Non-pigmented ciliary epithelial cell (primary cell): ENCODE results near the gene SIK2.

ENCODE experiments used
- DNase-seq: peaks from one replicate; pipeline ENCODE4 v3.0.0-alpha.2; 2010; ENCODE audit warnings: low read depth

The SIK2 gene

GRCh38 chr11:111659201-111660115, 57.2 kb downstream of the SIK2 start:
- DNase-seq: no peak

GRCh38 chr11:111660822-111661221, 58.6 kb downstream of the SIK2 start:
- no peak for DNase-seq

GRCh38 chr11:111663820-111664219, 61.6 kb downstream of the SIK2 start:
- no peak for DNase-seq

- DNase-seq: no peak
Observed at GRCh38 chr11:111665777-111666176, 63.5 kb downstream of the SIK2 start.

GRCh38 chr11:111668980-111669379, 66.7 kb downstream of the SIK2 start:
- no peak for DNase-seq

- no peak for DNase-seq
Observed at GRCh38 chr11:111671383-111671782, 69.1 kb downstream of the SIK2 start.

- no peak for DNase-seq
Observed at GRCh38 chr11:111672949-111673348, 70.7 kb downstream of the SIK2 start.

- DNase-seq: no peak
Observed at GRCh38 chr11:111674941-111675340, 72.7 kb downstream of the SIK2 start.

GRCh38 chr11:111675891-111676290, 73.6 kb downstream of the SIK2 start:
- DNase-seq: no peak

- DNase-seq: no peak
Observed at GRCh38 chr11:111676878-111677585, 74.8 kb downstream of the SIK2 start.

GRCh38 chr11:111680486-111681175, 78.4 kb downstream of the SIK2 start:
- DNase-seq: no peak

GRCh38 chr11:111683806-111684205, 81.6 kb downstream of the SIK2 start:
- no peak for DNase-seq

GRCh38 chr11:111684251-111684650, 82.0 kb downstream of the SIK2 start:
- DNase-seq: no peak

GRCh38 chr11:111688013-111688412, 85.8 kb downstream of the SIK2 start:
- no peak for DNase-seq

- no peak for DNase-seq
Observed at GRCh38 chr11:111691176-111691575, 88.9 kb downstream of the SIK2 start.

- DNase-seq: no peak
Observed at GRCh38 chr11:111691741-111692140, 89.5 kb downstream of the SIK2 start.

GRCh38 chr11:111693224-111693937, 91.1 kb downstream of the SIK2 start:
- no peak for DNase-seq

- peak; percentile 71 for DNase-seq
Observed at GRCh38 chr11:111694851-111695250, 92.6 kb downstream of the SIK2 start.

GRCh38 chr11:111696556-111696955, 94.3 kb downstream of the SIK2 start:
- DNase-seq: no peak

- no peak for DNase-seq
Observed at GRCh38 chr11:111697933-111698371, 95.7 kb downstream of the SIK2 start.

GRCh38 chr11:111698852-111699559, 96.8 kb downstream of the SIK2 start:
- no peak for DNase-seq
